GM20000 (cell line): ENCODE measurements around the gene LRRC58.
"Not testable (repeated sequence)": the region's sequence is repeated elsewhere in the genome, so short reads cannot be mapped to it uniquely, and the experiment has no call there.

ENCODE experiments used
- DNase-seq: peaks from one replicate; pipeline ENCODE4 v3.0.0; 2012; ENCODE audit warnings: low spot score
- CTCF ChIP-seq: IDR thresholded peaks from 2 replicates; pipeline ENCODE4 v1.5.1; 2012; ENCODE audit warnings: mild to moderate bottlenecking, control low read depth; ENCODE audit errors: extremely low read depth, missing control alignments

Gene LRRC58

GRCh38 chr3:120339362-120339761 lies 9.8 kb downstream of the LRRC58 start:
- no peak for TF ChIP-seq CTCF
- no peak for DNase-seq

GRCh38 chr3:120338517-120338916 lies 10.6 kb downstream of the LRRC58 start:
- no peak for DNase-seq
- TF ChIP-seq CTCF, result no peak

- no peak for DNase-seq
- TF ChIP-seq CTCF, result no peak
Measured at GRCh38 chr3:120332646-120333045, 16.5 kb downstream of the LRRC58 start.

- TF ChIP-seq CTCF, result no peak
- no peak for DNase-seq
Measured at GRCh38 chr3:120331076-120331475, 18.1 kb downstream of the LRRC58 start.

GRCh38 chr3:120326784-120327183 lies 22.4 kb downstream of the LRRC58 start:
- no peak for DNase-seq
- TF ChIP-seq CTCF, result no peak

GRCh38 chr3:120324190-120324589 lies 25.0 kb downstream of the LRRC58 start:
- no peak for DNase-seq
- no peak for TF ChIP-seq CTCF

- DNase-seq, result not testable (repeated sequence)
Measured at GRCh38 chr3:120323761-120324160, 25.4 kb downstream of the LRRC58 start.

- TF ChIP-seq CTCF, result no peak
- DNase-seq, result no peak
Measured at GRCh38 chr3:120311863-120312794, 37.0 kb downstream of the LRRC58 start.
